Measurements from ENCODE around the gene MBD3L1.
A peak's percentile ranks its signal among the peaks of the same experiment; 100 is the strongest.

MBD3L1 gene

DNA sequence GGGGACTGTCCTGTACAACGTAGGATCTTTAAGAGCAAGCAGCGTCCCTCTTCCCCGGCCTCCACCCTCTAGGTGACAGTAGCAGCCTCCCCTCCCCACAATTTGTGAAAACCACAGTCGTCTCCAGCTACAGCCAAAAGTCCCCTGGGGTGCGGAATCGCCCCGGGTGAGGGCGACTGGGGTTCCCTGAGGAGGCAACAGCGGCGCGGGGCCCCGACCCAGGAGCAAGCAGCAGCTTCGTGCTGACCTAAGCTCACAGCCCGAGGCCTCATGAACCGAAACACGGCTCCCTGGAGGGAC is 395 bp upstream of the MBD3L1 start:
- Mint-ChIP-seq H3K27me3 (ENCODE audit: low read depth, poor library complexity) (peaks cover 5% of the 10 kb centered on the region), H3K4me3 (peak overlapping the region; percentile 90), H3K27ac (no peak overlapping the region), H3K4me1 (peaks cover 9% of the 10 kb centered on the region), H3K36me3 (ENCODE audit: low read depth) (peaks cover 48% of the 10 kb centered on the region), H3K9me3 (peaks cover 78% of the 10 kb centered on the region)
- no peak for DNase-seq
- no peak for TF ChIP-seq CTCF (IDR thresholded peaks at IDR 0.05)

DNA sequence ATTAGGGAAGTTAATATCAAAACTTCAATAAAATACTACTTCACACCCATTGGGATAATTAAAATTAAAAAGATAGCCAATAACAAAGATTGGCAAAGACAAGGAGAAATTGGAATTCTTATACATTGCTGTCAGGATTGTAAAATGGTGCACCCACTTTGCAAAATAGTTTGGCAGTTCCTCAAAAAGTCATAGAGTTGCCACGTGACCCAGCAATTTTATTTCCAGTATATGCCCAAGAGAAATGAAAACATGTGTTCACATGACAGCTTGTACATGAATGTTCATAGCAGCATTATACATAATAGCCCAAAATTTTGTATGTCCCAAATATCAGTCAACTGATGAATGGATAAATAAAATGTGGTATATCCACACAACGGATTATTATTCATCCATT is 3.3 kb downstream of the MBD3L1 start:
- no peaks in the 10 kb centered on the region for H3K27me3 Mint-ChIP-seq (ENCODE audit: low read depth, poor library complexity)
- peaks cover 12% of the 10 kb centered on the region for H3K36me3 Mint-ChIP-seq (ENCODE audit: low read depth)
- H3K4me3 Mint-ChIP-seq = no peak overlapping the region
- H3K4me1 Mint-ChIP-seq = peaks cover 9% of the 10 kb centered on the region
- H3K27ac Mint-ChIP-seq = no peak overlapping the region
- no peak for TF ChIP-seq CTCF (IDR thresholded peaks at IDR 0.05)
- H3K9me3 Mint-ChIP-seq = peaks cover 71% of the 10 kb centered on the region
- no peak for DNase-seq

DNA sequence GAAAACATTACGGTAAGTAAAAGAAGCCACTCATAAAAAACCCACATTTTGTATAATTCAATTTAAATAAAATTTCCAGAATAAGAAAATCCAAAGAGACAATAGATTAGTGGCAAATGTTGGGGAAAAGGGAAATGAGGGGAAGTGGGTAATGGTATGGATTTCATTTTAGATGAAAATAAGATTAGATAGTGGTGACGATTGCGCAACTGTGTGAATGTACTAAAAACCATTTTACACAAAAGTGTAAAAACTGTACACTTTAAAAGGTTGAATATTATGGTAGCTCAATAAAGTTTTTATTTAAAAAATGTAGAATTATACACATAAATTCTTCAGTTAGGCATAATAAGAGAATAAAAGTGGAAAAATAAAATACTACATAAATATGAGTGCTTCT is 3.7 kb downstream of the MBD3L1 start:
- H3K4me3 Mint-ChIP-seq = no peak overlapping the region
- no peak for TF ChIP-seq CTCF (IDR thresholded peaks at IDR 0.05)

GRCh38 chr19:8840708-8841107 is 8.5 kb downstream of the MBD3L1 start:
- TF ChIP-seq CTCF (IDR thresholded peaks at IDR 0.05) = no peak
- Mint-ChIP-seq H3K27ac (no peak overlapping the region), H3K4me3 (no peak overlapping the region), H3K36me3 (ENCODE audit: low read depth) (no peaks in the 10 kb centered on the region), H3K27me3 (ENCODE audit: low read depth, poor library complexity) (no peaks in the 10 kb centered on the region), H3K4me1 (no peaks in the 10 kb centered on the region), H3K9me3 (peaks cover 73% of the 10 kb centered on the region)
- DNase-seq = no peak

More for the DNA sequence above, 3.7 kb downstream of the MBD3L1 start:
- H3K4me1 Mint-ChIP-seq = peaks cover 9% of the 10 kb centered on the region
- no peak for DNase-seq
- H3K27ac Mint-ChIP-seq = no peak overlapping the region
- peaks cover 74% of the 10 kb centered on the region for H3K9me3 Mint-ChIP-seq
- peaks cover 9% of the 10 kb centered on the region for H3K36me3 Mint-ChIP-seq (ENCODE audit: low read depth)
- H3K27me3 Mint-ChIP-seq (ENCODE audit: low read depth, poor library complexity) = no peaks in the 10 kb centered on the region

- H3K4me1 Mint-ChIP-seq = no peaks in the 10 kb centered on the region
- DNase-seq = no peak
- H3K4me3 Mint-ChIP-seq = no peak overlapping the region
- H3K36me3 Mint-ChIP-seq (ENCODE audit: low read depth) = peaks cover 5% of the 10 kb centered on the region
- no peak for TF ChIP-seq CTCF (IDR thresholded peaks at IDR 0.05)
- no peak overlapping the region for H3K27ac Mint-ChIP-seq
- no peaks in the 10 kb centered on the region for H3K27me3 Mint-ChIP-seq (ENCODE audit: low read depth, poor library complexity)
- H3K9me3 Mint-ChIP-seq = peaks cover 77% of the 10 kb centered on the region
Observed at GRCh38 chr19:8846819-8847218, 14.6 kb downstream of the MBD3L1 start.

GRCh38 chr19:8849232-8849631 is 17.1 kb downstream of the MBD3L1 start:
- Mint-ChIP-seq H3K4me3 (no peak overlapping the region), H3K27me3 (ENCODE audit: low read depth, poor library complexity) (no peaks in the 10 kb centered on the region), H3K4me1 (no peaks in the 10 kb centered on the region), H3K27ac (no peak overlapping the region), H3K9me3 (peaks cover 68% of the 10 kb centered on the region), H3K36me3 (ENCODE audit: low read depth) (peaks cover 5% of the 10 kb centered on the region)
- TF ChIP-seq CTCF (IDR thresholded peaks at IDR 0.05) = no peak
- no peak for DNase-seq

Data from nephron progenitor cell (in vitro differentiated cells).